Duodenal mucosa (tissue), 2 donors: Measurements from ENCODE around the gene PRSS50.
"Not testable (repeated sequence)": the region's sequence is repeated elsewhere in the genome, so short reads cannot be mapped to it uniquely, and the experiment has no call there.

Source experiments
- H3K27ac ChIP-seq: one replicate; pipeline ENCODE4 v1.7.0; 2013; ENCODE audit warnings: low read depth, low read length
- H3K27me3 ChIP-seq, 2 donors: one replicate each; pipeline ENCODE4 v1.7.0; 2013; ENCODE audit warnings: low read length in 2 of 2, control low read depth in 1 of 2; ENCODE audit not compliant: insufficient read depth in 2 of 2, control insufficient read depth in 1 of 2
- H3K36me3 ChIP-seq, 2 donors: one replicate each; pipeline ENCODE4 v1.7.0; 2013; ENCODE audit warnings: low read length in 2 of 2, control low read depth in 1 of 2; ENCODE audit not compliant: insufficient read depth in 2 of 2, control insufficient read depth in 1 of 2
- H3K4me1 ChIP-seq, 2 donors: one replicate each; pipeline ENCODE4 v1.7.0; 2013; ENCODE audit warnings: low read length in 2 of 2, control low read depth in 1 of 2; ENCODE audit not compliant: insufficient read depth in 2 of 2, control insufficient read depth in 1 of 2
- H3K4me3 ChIP-seq, 2 donors: one replicate each; pipeline ENCODE4 v1.7.0; 2013; ENCODE audit warnings: low read length in 2 of 2, low read depth in 1 of 2
- H3K9ac ChIP-seq, 2 donors: one replicate each; pipeline ENCODE4 v1.7.0; 2013; ENCODE audit warnings: low read length in 2 of 2, low read depth in 1 of 2
- H3K9me3 ChIP-seq, 2 donors: one replicate each; pipeline ENCODE4 v1.7.0; 2013; ENCODE audit warnings: low read length in 2 of 2, control low read depth in 1 of 2; ENCODE audit not compliant: control insufficient read depth in 1 of 2

PRSS50 gene, protein sequence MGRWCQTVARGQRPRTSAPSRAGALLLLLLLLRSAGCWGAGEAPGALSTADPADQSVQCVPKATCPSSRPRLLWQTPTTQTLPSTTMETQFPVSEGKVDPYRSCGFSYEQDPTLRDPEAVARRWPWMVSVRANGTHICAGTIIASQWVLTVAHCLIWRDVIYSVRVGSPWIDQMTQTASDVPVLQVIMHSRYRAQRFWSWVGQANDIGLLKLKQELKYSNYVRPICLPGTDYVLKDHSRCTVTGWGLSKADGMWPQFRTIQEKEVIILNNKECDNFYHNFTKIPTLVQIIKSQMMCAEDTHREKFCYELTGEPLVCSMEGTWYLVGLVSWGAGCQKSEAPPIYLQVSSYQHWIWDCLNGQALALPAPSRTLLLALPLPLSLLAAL

DNA sequence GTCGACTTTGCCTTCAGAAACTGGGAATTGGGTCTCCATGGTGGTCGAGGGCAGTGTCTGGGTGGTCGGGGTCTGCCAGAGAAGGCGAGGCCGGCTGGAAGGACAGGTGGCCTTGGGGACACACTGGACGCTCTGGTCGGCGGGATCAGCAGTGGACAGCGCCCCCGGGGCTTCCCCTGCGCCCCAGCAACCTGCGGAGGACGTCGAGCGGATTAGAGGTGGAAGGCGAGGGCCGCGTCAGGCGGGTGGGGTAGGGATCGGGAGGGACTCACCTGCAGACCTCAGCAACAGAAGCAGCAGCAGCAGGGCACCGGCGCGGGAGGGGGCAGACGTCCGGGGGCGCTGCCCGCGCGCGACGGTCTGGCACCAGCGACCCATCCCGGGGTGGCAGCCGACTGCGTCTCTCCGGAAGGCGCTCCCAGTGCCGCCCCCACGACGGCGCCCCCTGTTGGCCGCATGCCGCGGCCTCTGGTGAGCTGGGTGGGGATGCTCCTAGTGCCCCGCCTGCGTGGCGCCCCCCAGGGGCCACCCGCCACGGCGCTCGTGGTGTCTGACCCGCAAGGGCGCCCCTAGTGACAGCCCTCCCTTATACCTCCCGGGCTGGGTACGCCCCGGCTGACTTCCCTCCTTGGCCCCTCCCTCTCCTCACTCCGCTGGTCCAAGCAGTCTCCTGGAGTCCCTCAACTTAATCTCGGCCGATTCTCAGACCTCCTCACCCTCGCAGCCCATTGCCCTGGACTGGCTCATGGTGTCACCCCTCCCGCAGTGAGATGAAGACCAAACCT, at the start of gene PRSS50:
Gene PRSS50 (minus strand): TSS at position 423 of the 785 bp plus-strand sequence. CDS start 45 bp downstream, at position 378.
- no peak within 1 kb of the TSS for H3K27ac ChIP-seq
- H3K36me3 ChIP-seq = no peaks in the 10 kb centered on the region
- H3K4me1 ChIP-seq = no peaks in the 10 kb centered on the region
- H3K4me3 ChIP-seq = no peak within 1 kb of the TSS
- H3K9me3 ChIP-seq = peaks cover 0 to 3% of the 10 kb centered on the region in 2 donors
- peaks cover 0 to 2% of the 10 kb centered on the region in 2 donors for H3K27me3 ChIP-seq
- H3K9ac ChIP-seq = no peak within 1 kb of the TSS

DNA sequence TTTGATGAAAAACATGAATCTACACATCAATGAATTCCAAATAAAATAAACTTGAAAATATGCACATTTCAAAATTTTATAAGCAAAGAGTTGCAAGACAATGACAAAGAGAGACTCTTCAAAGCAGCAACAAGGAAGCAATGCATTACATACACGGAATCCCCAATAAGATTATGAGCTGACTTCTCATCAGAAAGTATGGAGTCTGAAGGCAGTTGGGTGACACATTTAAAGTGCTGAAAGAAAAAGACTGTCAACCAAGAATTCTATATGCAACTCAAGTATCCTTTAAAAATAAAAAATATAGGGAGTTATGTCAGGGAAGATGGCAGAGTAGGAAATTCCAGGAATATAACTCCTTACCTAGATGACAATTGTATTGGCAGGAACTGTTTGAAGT, 46.5 kb upstream of the PRSS50 start:
- H3K9ac ChIP-seq = no peak overlapping the region
- no peak overlapping the region for H3K27ac ChIP-seq
- H3K9me3 ChIP-seq = peaks cover 12 to 16% of the 10 kb centered on the region in 2 donors
- no peak overlapping the region for H3K4me3 ChIP-seq
- H3K27me3 ChIP-seq = no peaks in the 10 kb centered on the region
- no peaks in the 10 kb centered on the region for H3K36me3 ChIP-seq
- no peaks in the 10 kb centered on the region for H3K4me1 ChIP-seq

DNA sequence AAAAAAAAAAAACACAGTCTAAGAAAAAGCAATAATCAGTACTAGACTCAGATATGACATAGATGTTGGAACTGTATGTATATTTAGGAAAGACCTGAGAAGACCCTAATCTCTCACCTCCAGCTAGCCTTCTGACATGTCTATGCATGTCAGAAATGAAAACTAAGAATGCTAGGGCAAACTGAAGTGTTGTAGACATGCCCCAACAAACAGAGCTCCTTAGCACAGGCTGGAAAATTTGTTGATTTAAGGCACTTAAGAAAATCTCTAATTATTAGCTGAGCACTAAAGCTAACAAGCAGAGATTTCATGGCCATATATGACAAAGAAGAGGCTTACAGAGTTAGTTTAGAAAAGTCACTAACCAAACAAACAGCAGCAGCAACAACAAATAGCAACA, 45.5 kb upstream of the PRSS50 start:
- Histone ChIP-seq H3K9me3 (peaks cover 8 to 14% of the 10 kb centered on the region in 2 donors), H3K36me3 (no peaks in the 10 kb centered on the region), H3K27ac (no peak overlapping the region), H3K9ac (no peak overlapping the region), H3K4me1 (no peaks in the 10 kb centered on the region), H3K4me3 (no peak overlapping the region), H3K27me3 (no peaks in the 10 kb centered on the region)

DNA sequence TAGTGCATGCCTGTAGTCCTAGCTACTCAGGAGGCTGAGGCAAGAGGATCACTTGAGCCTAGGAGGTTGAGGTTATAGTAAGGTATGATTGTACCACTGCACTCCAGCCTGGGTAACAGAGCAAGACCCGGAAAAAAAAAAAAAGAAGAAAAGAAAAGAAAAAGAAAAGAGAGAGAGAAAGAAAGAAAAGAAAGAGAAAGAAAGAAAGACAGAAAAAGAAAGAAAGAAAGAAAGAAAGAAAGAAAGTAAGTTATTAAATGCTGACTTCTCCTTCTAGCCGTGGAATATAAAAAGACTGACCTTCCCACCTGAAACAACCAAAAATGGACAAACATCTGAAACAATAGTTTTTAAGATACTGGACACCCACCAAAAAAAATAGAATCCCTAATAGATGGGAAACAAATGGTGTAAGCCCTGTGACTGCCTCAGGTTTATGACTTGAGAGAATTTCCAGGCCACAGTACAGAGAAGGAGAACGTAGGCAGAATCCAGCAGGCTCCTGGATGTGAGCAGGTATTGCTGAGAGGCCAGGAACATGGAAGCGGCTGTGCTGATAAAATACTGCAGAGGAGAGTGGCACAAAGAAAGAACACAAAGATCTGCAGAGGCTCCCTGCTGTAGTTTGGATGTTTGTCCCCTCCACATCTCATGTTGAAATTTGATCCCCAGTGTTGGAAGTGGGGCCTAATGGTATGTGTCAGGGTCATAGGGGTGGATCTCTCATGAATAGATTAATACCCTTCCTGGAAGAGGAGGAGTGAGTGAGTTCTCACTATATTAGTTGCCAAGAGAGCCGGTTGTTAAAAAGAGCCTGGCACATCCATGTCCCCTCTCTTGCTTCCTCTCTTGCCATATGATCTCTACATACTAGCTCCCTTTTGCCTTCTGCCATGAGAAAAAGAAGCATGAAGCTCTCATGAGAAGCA, 41.8 kb upstream of the PRSS50 start:
- H3K9me3 ChIP-seq = peaks cover under 1 to 6% of the 10 kb centered on the region in 2 donors
- H3K27me3 ChIP-seq = no peaks in the 10 kb centered on the region
- H3K36me3 ChIP-seq = no peaks in the 10 kb centered on the region
- H3K9ac ChIP-seq = no peak overlapping the region
- no peaks in the 10 kb centered on the region for H3K4me1 ChIP-seq
- no peak overlapping the region for H3K4me3 ChIP-seq
- no peak overlapping the region for H3K27ac ChIP-seq

DNA sequence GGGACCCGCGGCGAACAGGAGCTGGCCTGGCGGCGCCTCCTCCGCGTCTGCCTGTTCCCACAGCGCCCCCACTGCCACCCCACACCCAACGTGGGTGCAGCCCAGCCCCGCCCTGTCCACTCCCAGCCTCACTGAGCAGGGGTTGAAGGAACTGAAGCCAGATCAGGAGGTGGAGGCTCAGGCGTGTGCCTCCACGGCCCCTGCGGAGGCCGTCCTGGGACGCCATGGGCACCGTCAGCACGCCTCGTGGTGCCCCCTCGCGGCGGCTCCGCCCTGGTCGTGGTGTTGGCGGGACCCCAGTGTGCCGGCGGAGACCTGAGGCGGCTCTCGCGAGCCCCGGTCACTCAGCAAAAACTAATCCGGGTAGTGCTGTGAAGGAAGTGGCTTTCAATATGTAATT, 39.0 kb upstream of the PRSS50 start:
- Histone ChIP-seq H3K9me3 (no peaks in the 10 kb centered on the region), H3K4me1 (no peaks in the 10 kb centered on the region), H3K9ac (no peak overlapping the region), H3K27me3 (no peaks in the 10 kb centered on the region), H3K4me3 (no peak overlapping the region), H3K36me3 (no peaks in the 10 kb centered on the region), H3K27ac (no peak overlapping the region)

DNA sequence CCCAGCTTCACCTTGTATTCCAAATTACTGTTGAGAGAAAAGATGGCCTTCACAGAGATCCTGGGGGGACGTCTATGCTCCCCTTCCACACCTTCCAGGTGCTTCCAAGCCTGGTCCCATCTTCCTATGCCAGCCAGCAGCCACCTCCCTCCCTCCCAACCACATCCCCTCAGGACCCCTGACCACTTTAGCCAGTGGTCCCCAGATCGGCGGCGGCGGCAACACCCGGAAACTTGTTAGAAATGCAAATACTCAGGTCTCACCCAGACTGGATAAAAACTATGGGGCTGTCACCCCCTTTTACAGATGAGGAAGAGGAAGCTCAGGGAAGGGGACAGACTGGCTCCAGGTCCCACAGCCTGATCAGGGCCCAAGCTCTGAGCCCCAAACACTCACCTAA, 38.0 kb upstream of the PRSS50 start:
- Histone ChIP-seq H3K9me3 (no peaks in the 10 kb centered on the region), H3K27ac (no peak overlapping the region)

DNA sequence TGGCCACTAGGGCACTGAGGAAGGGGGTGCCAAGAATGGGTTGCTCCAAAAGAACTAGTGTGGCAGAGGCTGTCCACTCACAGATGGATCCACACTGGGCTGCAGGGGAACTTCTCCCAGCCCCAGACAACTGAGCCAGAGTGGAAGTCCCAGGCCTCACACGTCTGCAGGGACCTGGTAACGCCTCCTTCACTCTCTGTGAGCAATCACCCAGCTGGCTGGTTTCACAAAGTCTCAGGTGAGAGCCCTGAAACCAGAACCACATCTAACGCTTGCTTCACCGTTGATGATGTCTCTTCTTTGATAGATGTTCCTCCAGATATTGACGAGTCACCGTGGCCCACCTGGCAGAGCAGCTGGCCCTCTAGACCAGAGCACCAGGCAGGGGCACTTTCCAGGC, 35.5 kb upstream of the PRSS50 start:
- H3K4me3 ChIP-seq, H3K27me3 ChIP-seq, H3K4me1 ChIP-seq, H3K27ac ChIP-seq, H3K9me3 ChIP-seq, H3K36me3 ChIP-seq, H3K9ac ChIP-seq: not testable (repeated sequence)

More for the DNA sequence above, 38.0 kb upstream of the PRSS50 start:
- Histone ChIP-seq H3K27me3 (no peaks in the 10 kb centered on the region), H3K4me3 (no peak overlapping the region), H3K9ac (no peak overlapping the region), H3K4me1 (no peaks in the 10 kb centered on the region), H3K36me3 (no peaks in the 10 kb centered on the region)

DNA sequence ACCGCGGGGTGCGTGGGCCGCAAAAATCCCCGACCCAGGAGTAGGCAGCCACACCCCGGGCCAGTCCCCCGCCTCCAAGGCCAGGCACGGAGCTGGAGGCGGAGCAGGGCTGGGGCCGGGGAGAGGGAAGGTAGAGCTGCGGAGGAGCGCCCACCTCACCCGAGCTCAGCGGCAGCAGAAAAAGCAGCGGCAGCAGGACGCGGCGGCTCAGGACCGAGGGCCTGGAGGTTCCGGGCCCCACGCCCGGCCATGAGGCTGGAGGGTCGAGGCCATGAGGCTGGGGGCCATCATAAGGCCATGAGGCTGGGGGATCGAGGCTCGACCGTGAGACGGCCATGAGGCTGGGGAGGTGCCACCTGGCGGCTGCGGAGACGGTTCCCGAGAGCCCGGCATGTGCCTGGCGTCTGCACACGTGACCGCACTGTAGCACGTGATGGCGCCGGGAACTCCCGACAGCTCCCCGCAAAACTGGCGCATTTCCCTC, 32.9 kb upstream of the PRSS50 start:
- no peaks in the 10 kb centered on the region for H3K36me3 ChIP-seq
- no peak overlapping the region for H3K9ac ChIP-seq
- H3K9me3 ChIP-seq = no peaks in the 10 kb centered on the region
- H3K4me3 ChIP-seq = no peak overlapping the region
- H3K27me3 ChIP-seq = no peaks in the 10 kb centered on the region
- no peaks in the 10 kb centered on the region for H3K4me1 ChIP-seq
- H3K27ac ChIP-seq = no peak overlapping the region

DNA sequence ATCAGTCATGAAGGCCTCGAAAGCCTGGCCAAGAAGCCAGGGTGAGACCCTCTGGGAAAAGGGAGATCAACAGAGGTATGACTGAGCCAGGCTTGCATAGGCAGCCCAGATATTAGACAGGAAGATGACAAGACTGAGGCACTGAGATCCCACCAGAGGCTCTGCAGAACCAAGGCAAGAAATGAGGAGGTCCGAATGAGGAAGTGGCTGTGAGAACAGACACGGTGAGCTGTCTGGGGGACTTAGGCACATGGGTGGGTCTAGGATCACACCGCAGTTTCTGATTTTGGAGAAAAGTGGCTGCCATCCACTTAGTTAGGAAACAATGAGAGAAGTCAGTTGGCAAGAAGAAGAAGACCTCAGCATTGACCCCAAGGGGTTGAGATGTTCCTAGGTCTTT, 31.5 kb upstream of the PRSS50 start:
- H3K27ac ChIP-seq = no peak overlapping the region
- H3K4me3 ChIP-seq = no peak overlapping the region
- H3K9me3 ChIP-seq = no peaks in the 10 kb centered on the region
- H3K36me3 ChIP-seq = no peaks in the 10 kb centered on the region
- no peaks in the 10 kb centered on the region for H3K4me1 ChIP-seq
- H3K9ac ChIP-seq = no peak overlapping the region
- H3K27me3 ChIP-seq = no peaks in the 10 kb centered on the region
